ENCODE results near the gene BTBD6. TPM values are rescaled to one million over a fixed set of nuclear protein-coding genes. Genes with fewer than 3 reads are reported as not detected.

BTBD6 gene
- total RNA-seq, 2 donors from 2014 or later = 45.9 to 73.5 TPM

- H3K9me3 ChIP-seq = no peaks in the 10 kb centered on the region
- no peak overlapping the region for H3K27ac ChIP-seq
- DNase-seq (ENCODE audit: low spot score) (no peak), ATAC-seq (ENCODE audit: insufficient number of reproducible peaks, low FRiP score, low read depth) (no peak)
- H3K4me1 ChIP-seq (ENCODE audit: control insufficient read depth in 1 of 2, low read depth in 2 of 2) = peaks cover 0 to 7% of the 10 kb centered on the region in 2 donors
- H3K36me3 ChIP-seq = no peaks in the 10 kb centered on the region
- no peak overlapping the region for H3K4me3 ChIP-seq
- TF ChIP-seq CTCF (IDR thresholded peaks at IDR 0.05) = no peak
- H3K27me3 ChIP-seq (replicated peaks; ENCODE audit: insufficient read depth) = no peaks in the 10 kb centered on the region
Measured at GRCh38 chr14:105279642-105280361, 31.5 kb downstream of the BTBD6 start.

- H3K9me3 ChIP-seq = no peaks in the 10 kb centered on the region
- no peak for ATAC-seq (ENCODE audit: insufficient number of reproducible peaks, low FRiP score, low read depth)
Measured at GRCh38 chr14:105280525-105280924, 32.2 kb downstream of the BTBD6 start.

GRCh38 chr14:105281371-105282097 is 33.2 kb downstream of the BTBD6 start:
- Histone ChIP-seq H3K36me3 (peaks cover 3% of the 10 kb centered on the region), H3K27me3 (replicated peaks; ENCODE audit: insufficient read depth) (no peaks in the 10 kb centered on the region), H3K9me3 (no peaks in the 10 kb centered on the region), H3K4me3 (no peak overlapping the region), H3K27ac (no peak overlapping the region), H3K4me1 (ENCODE audit: control insufficient read depth in 1 of 2, low read depth in 2 of 2) (peaks cover 0 to 7% of the 10 kb centered on the region in 2 donors)
- peak; percentile 40 for TF ChIP-seq CTCF (IDR thresholded peaks at IDR 0.05)
- no peak for ATAC-seq (ENCODE audit: insufficient number of reproducible peaks, low FRiP score, low read depth)
- no peak for DNase-seq (ENCODE audit: low spot score)

More at GRCh38 chr14:105280525-105280924, 32.2 kb downstream of the BTBD6 start:
- DNase-seq (ENCODE audit: low spot score) = no peak
- Histone ChIP-seq H3K27ac (no peak overlapping the region), H3K4me1 (ENCODE audit: control insufficient read depth in 1 of 2, low read depth in 2 of 2) (peaks cover 0 to 7% of the 10 kb centered on the region in 2 donors), H3K4me3 (no peak overlapping the region), H3K27me3 (replicated peaks; ENCODE audit: insufficient read depth) (no peaks in the 10 kb centered on the region), H3K36me3 (no peaks in the 10 kb centered on the region)
- TF ChIP-seq CTCF (IDR thresholded peaks at IDR 0.05) = no peak

- no peak for TF ChIP-seq CTCF (IDR thresholded peaks at IDR 0.05)
- H3K9me3 ChIP-seq = no peaks in the 10 kb centered on the region
- no peak for ATAC-seq (ENCODE audit: insufficient number of reproducible peaks, low FRiP score, low read depth)
Measured at GRCh38 chr14:105282098-105282725, 33.9 kb downstream of the BTBD6 start.

GRCh38 chr14:105283028-105283427 is 34.7 kb downstream of the BTBD6 start:
- Histone ChIP-seq H3K4me1 (ENCODE audit: control insufficient read depth in 1 of 2, low read depth in 2 of 2) (peaks cover 0 to 7% of the 10 kb centered on the region in 2 donors), H3K9me3 (no peaks in the 10 kb centered on the region), H3K36me3 (peaks cover 3% of the 10 kb centered on the region), H3K27me3 (replicated peaks; ENCODE audit: insufficient read depth) (no peaks in the 10 kb centered on the region), H3K27ac (no peak overlapping the region), H3K4me3 (no peak overlapping the region)
- DNase-seq (ENCODE audit: low spot score) = no peak
- no peak for TF ChIP-seq CTCF (IDR thresholded peaks at IDR 0.05)
- ATAC-seq (ENCODE audit: insufficient number of reproducible peaks, low FRiP score, low read depth) = no peak

More at GRCh38 chr14:105282098-105282725, 33.9 kb downstream of the BTBD6 start:
- Histone ChIP-seq H3K27ac (no peak overlapping the region), H3K4me3 (no peak overlapping the region), H3K4me1 (ENCODE audit: control insufficient read depth in 1 of 2, low read depth in 2 of 2) (peaks cover 0 to 7% of the 10 kb centered on the region in 2 donors), H3K27me3 (replicated peaks; ENCODE audit: insufficient read depth) (no peaks in the 10 kb centered on the region), H3K36me3 (peaks cover 3% of the 10 kb centered on the region)
- DNase-seq (ENCODE audit: low spot score) = no peak
